Measurements from ENCODE around the gene CD38. TPM values are rescaled to one million over a fixed set of nuclear protein-coding genes. Genes with fewer than 3 reads are reported as not detected.

Gene CD38
- total RNA-seq, 1 experiment from 2014 or later, result not detected

- ChIA-PET CTCF (no interaction called here), RAD21 (ENCODE audit: low non-redundant PET in 1 of 2, low total read pairs in 2 of 2, uncharacterized antibody in 2 of 2, unreplicated experiment in 2 of 2) (no interaction called here), POLR2A (no interaction called here)
- Histone ChIP-seq H3K9me2 (ENCODE audit: insufficient read depth) (no peaks in the 10 kb centered on the region), H2AFZ (ENCODE audit: low read depth, low read length, poor library complexity, severe bottlenecking) (no peak overlapping the region), H3K79me2 (ENCODE audit: insufficient read depth, low read length) (no peaks in the 10 kb centered on the region), H3K9me3 (ENCODE audit: control insufficient read depth in 1 of 2, insufficient read depth in 1 of 2, low read depth in 1 of 2, low read length in 2 of 2) (no peaks in the 10 kb centered on the region), H3K27ac (ENCODE audit: low read depth, low read length) (no peak overlapping the region), H3K4me3 (replicated peaks in 1 of 2; ENCODE audit: low read depth in 1 of 2, low read length in 2 of 2) (no peak overlapping the region), H4K20me1 (ENCODE audit: insufficient read depth) (no peaks in the 10 kb centered on the region), H3K9ac (ENCODE audit: low read length) (no peak overlapping the region), H3K4me1 (ENCODE audit: control insufficient read depth in 1 of 2, insufficient read depth in 2 of 2, low read length in 2 of 2) (peaks cover 0 to 8% of the 10 kb centered on the region in 2 experiments; a peak in 1 of 4 replicates), H3K4me2 (ENCODE audit: low read length) (no peak overlapping the region), H3K27me3 (ENCODE audit: insufficient read depth, low read length) (no peaks in the 10 kb centered on the region), H3K36me3 (ENCODE audit: control insufficient read depth in 1 of 2, insufficient read depth in 2 of 2, low read length in 2 of 2) (no peaks in the 10 kb centered on the region)
- no peak for TF ChIP-seq MAX (IDR thresholded peaks at IDR 0.05)
- no peak for TF ChIP-seq ELF1 (IDR thresholded peaks at IDR 0.05; ENCODE audit: borderline replicate concordance, low read depth)
- DNase-seq (ENCODE audit: low read depth, low spot score), result no peak
- intact Hi-C loops (cut with micrococcal nuclease), result no loop called here
- ATAC-seq, result no peak
- no TSS peak for BruUV-seq (replicated peaks)
Observed at GRCh38 chr4:15851969-15852368, 73.8 kb downstream of the CD38 start.

- no peaks in the 10 kb centered on the region for H4K20me1 ChIP-seq (ENCODE audit: insufficient read depth)
- no peak for TF ChIP-seq SRF (IDR thresholded peaks at IDR 0.05; ENCODE audit: low read depth)
- TF ChIP-seq ELF1 (IDR thresholded peaks at IDR 0.05; ENCODE audit: borderline replicate concordance, low read depth), result no peak
- no peak for TF ChIP-seq POLR2A (IDR thresholded peaks at IDR 0.05; ENCODE audit: borderline replicate concordance, extremely low read depth, insufficient read depth, insufficient read length)
- TF ChIP-seq SIN3A (IDR thresholded peaks at IDR 0.05; ENCODE audit: low read depth), result no peak
- no peak for TF ChIP-seq ATF3 (IDR thresholded peaks at IDR 0.05)
- H3K4me3 ChIP-seq (replicated peaks in 1 of 2; ENCODE audit: low read depth in 1 of 2, low read length in 2 of 2), result no peak overlapping the region
- H2AFZ ChIP-seq (ENCODE audit: low read depth, low read length, poor library complexity, severe bottlenecking), result no peak overlapping the region
- CTCF ChIA-PET, result no interaction called here
- no peak overlapping the region for H3K4me2 ChIP-seq (ENCODE audit: low read length)
- POLR2A ChIA-PET, result no interaction called here
- H3K27ac ChIP-seq (ENCODE audit: low read depth, low read length), result no peak overlapping the region
- intact Hi-C loops (cut with micrococcal nuclease), result no loop called here
- DNase-seq (ENCODE audit: low read depth, low spot score) (no peak), ATAC-seq (no peak)
- H3K9me3 ChIP-seq (ENCODE audit: control insufficient read depth in 1 of 2, insufficient read depth in 1 of 2, low read depth in 1 of 2, low read length in 2 of 2), result no peaks in the 10 kb centered on the region
- RAD21 ChIA-PET (ENCODE audit: low non-redundant PET in 1 of 2, low total read pairs in 2 of 2, uncharacterized antibody in 2 of 2, unreplicated experiment in 2 of 2), result no interaction called here
- no peak overlapping the region for H3K9ac ChIP-seq (ENCODE audit: low read length)
- no peaks in the 10 kb centered on the region for H3K27me3 ChIP-seq (ENCODE audit: insufficient read depth, low read length)
- peaks cover 0 to 8% of the 10 kb centered on the region in 2 experiments; a peak in 1 of 4 replicates for H3K4me1 ChIP-seq (ENCODE audit: control insufficient read depth in 1 of 2, insufficient read depth in 2 of 2, low read length in 2 of 2)
- no TSS peak for BruUV-seq (replicated peaks)
- no peaks in the 10 kb centered on the region for H3K79me2 ChIP-seq (ENCODE audit: insufficient read depth, low read length)
- H3K9me2 ChIP-seq (ENCODE audit: insufficient read depth), result no peaks in the 10 kb centered on the region
- H3K36me3 ChIP-seq (ENCODE audit: control insufficient read depth in 1 of 2, insufficient read depth in 2 of 2, low read length in 2 of 2), result no peaks in the 10 kb centered on the region
Observed at GRCh38 chr4:15852524-15852923, 74.4 kb downstream of the CD38 start.

Measured in HCT116 (cell line).